Stomach (tissue), 4 donors: Measurements from ENCODE around the gene TMCO6.

Experiments
- EP300 ChIP-seq: sonication (generic); formaldehyde crosslinking; IDR thresholded peaks from one replicate; pipeline ENCODE4 v1.6.1; 2017; ENCODE audit warnings: antibody characterized with exemption
- TF ChIP-seq, protein P1 (sequence below), 7 experiments: fragments of 450-650 bp in 4 of 7; fragments of 200-600 bp in 3 of 7; sonication (generic) in 3 of 7; IDR thresholded peaks; one replicate each; pipeline ENCODE4 v1.5.1; 2016 to 2019; ENCODE audit warnings: antibody characterized with exemption in 7 of 7, control low read depth in 2 of 7, mild to moderate bottlenecking in 1 of 7

DNA sequence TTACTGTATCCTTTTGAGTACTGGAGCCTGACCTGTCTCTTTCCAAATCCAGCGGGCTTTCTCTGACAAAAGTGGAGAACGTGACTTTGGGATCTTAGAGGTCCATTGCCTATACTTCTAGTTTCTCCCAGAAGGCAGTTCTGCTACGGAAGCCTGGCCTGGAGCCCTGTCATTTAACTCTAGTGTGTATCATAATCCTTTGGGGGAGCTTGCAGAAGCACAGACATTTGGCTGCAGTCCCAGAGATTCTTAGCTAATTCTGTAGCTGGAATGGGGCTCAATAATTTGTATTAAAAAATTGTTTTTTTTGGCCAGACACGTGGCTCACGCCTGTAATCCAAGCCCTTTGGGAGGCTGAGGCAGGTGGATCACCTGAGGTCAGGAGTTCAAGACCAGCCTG is 55.0 kb downstream of the TMCO6 start:
- TF ChIP-seq EP300, result no peak
- TF ChIP-seq, protein P1, sequence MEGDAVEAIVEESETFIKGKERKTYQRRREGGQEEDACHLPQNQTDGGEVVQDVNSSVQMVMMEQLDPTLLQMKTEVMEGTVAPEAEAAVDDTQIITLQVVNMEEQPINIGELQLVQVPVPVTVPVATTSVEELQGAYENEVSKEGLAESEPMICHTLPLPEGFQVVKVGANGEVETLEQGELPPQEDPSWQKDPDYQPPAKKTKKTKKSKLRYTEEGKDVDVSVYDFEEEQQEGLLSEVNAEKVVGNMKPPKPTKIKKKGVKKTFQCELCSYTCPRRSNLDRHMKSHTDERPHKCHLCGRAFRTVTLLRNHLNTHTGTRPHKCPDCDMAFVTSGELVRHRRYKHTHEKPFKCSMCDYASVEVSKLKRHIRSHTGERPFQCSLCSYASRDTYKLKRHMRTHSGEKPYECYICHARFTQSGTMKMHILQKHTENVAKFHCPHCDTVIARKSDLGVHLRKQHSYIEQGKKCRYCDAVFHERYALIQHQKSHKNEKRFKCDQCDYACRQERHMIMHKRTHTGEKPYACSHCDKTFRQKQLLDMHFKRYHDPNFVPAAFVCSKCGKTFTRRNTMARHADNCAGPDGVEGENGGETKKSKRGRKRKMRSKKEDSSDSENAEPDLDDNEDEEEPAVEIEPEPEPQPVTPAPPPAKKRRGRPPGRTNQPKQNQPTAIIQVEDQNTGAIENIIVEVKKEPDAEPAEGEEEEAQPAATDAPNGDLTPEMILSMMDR (IDR thresholded peaks at IDR 0.05), result no peak
